Measurements from ENCODE around the gene L3MBTL2.

DNA sequence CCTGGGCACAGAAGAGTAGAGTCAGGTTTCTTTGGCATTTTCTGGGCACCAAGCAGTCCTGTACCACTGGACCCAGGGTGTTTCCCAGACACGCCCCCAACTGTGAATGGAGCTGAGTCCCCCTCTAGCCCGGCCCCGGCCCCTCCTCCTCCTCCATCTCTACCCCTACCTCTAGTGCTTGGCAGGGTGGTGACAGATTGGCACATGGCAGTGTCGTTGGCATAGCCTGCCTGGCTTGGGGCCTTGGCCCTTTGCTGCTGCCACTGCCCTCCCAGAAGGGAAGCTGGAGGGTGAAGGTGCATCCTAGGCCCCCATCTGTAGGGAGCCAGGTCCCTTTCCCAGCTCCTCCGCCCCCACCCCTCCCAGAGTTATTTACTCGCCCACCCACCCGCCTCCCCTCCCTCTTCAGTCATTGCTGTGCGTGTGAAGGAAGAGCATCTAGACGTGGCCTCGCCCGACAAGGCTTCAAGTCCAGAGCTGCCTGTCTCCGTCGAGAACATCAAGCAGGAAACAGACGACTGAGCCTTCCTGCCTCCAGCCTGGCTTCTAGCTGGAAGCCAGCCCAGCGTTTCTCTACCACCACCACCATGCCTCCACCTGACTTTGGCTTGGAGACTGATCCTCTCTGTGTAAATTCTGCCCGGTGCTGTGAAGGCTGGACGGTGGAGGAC lies 24.8 kb downstream of the L3MBTL2 start:
- TF ChIP-seq CTCF (IDR thresholded peaks at IDR 0.05) (no peak), POLR2A (IDR thresholded peaks at IDR 0.05) (no peak)

Data from uterus (tissue), 2 donors.